H9 (cell line): ENCODE measurements around the gene DUSP10. TPM values are rescaled to one million over a fixed set of nuclear protein-coding genes. Genes with fewer than 3 reads are reported as not detected.

Experiments used
- DNase-seq: peaks from one replicate; pipeline ENCODE4 v3.0.0-alpha.2; 2017
- H2AFZ ChIP-seq: one replicate; pipeline ENCODE4 v1.6.1; 2013; ENCODE audit warnings: mild to moderate bottlenecking, low read length, control low read depth, moderate library complexity
- H2AK5ac ChIP-seq: 2 replicates; pipeline ENCODE4 v1.6.1; 2013; ENCODE audit warnings: low read length, control low read depth, mixed read lengths; ENCODE audit not compliant: insufficient read length
- H2BK120ac ChIP-seq: one replicate; pipeline ENCODE4 v1.6.1; 2013; ENCODE audit warnings: low read depth, mild to moderate bottlenecking, low read length, control low read depth, inconsistent platforms; ENCODE audit not compliant: poor library complexity, severe bottlenecking
- H2BK12ac ChIP-seq: 2 replicates; pipeline ENCODE4 v1.6.1; 2013; ENCODE audit warnings: low read length, control low read depth, mixed read lengths, low read depth; ENCODE audit not compliant: insufficient read length
- H2BK15ac ChIP-seq: 2 replicates; pipeline ENCODE4 v1.6.1; 2013; ENCODE audit warnings: low read depth, low read length, control low read depth
- H2BK20ac ChIP-seq: one replicate; pipeline ENCODE4 v1.6.1; 2013; ENCODE audit warnings: low read depth, mild to moderate bottlenecking, low read length, control low read depth, inconsistent platforms; ENCODE audit not compliant: poor library complexity, severe bottlenecking
- H2BK5ac ChIP-seq: 2 replicates; pipeline ENCODE4 v1.6.1; 2013; ENCODE audit warnings: low read length, control low read depth, mixed read lengths; ENCODE audit not compliant: insufficient read length
- H3K14ac ChIP-seq: 2 replicates; pipeline ENCODE4 v1.6.1; 2013; ENCODE audit warnings: low read length, control low read depth; ENCODE audit not compliant: insufficient read depth
- H3K18ac ChIP-seq: 2 replicates; pipeline ENCODE4 v1.6.1; 2013; ENCODE audit warnings: low read depth, mild to moderate bottlenecking, mixed read lengths, low read length, control low read depth; ENCODE audit not compliant: insufficient read length
- H3K23ac ChIP-seq: 2 replicates; pipeline ENCODE4 v1.6.1; 2013; ENCODE audit warnings: low read length, control low read depth, mixed read lengths, low read depth; ENCODE audit not compliant: insufficient read length
- H3K23me2 ChIP-seq: 2 replicates; pipeline ENCODE4 v1.6.1; 2013; ENCODE audit warnings: low read depth, mild to moderate bottlenecking, mixed read lengths, low read length, control low read depth; ENCODE audit not compliant: insufficient read length, poor library complexity, severe bottlenecking
- H3K27ac ChIP-seq: 2 replicates; pipeline ENCODE4 v1.5.1; 2013; ENCODE audit warnings: low read length, control low read depth, mixed read lengths, low read depth; ENCODE audit not compliant: insufficient read length
- H3K27me3 ChIP-seq: 2 replicates; pipeline ENCODE4 v1.6.1; 2013; ENCODE audit warnings: low read length, control low read depth, inconsistent platforms; ENCODE audit not compliant: insufficient read depth
- H3K4ac ChIP-seq: 2 replicates; pipeline ENCODE4 v1.6.1; 2013; ENCODE audit warnings: low read depth, mild to moderate bottlenecking, control low read depth, inconsistent platforms, low read length, moderate library complexity
- H3K4me1 ChIP-seq: 2 replicates; pipeline ENCODE4 v1.6.1; 2013; ENCODE audit warnings: low read length, control low read depth, inconsistent platforms; ENCODE audit not compliant: insufficient read depth
- H3K4me2 ChIP-seq: 2 replicates; pipeline ENCODE4 v1.6.1; 2013; ENCODE audit warnings: low read length, control low read depth, mixed read lengths; ENCODE audit not compliant: insufficient read length, insufficient read depth
- H3K56ac ChIP-seq: 2 replicates; pipeline ENCODE4 v1.6.1; 2013; ENCODE audit warnings: low read depth, mild to moderate bottlenecking, mixed read lengths, low read length, control low read depth; ENCODE audit not compliant: insufficient read length
- H3K79me1 ChIP-seq: 2 replicates; pipeline ENCODE4 v1.6.1; 2013; ENCODE audit warnings: low read depth, mild to moderate bottlenecking, moderate library complexity, low read length, control low read depth, inconsistent platforms; ENCODE audit not compliant: insufficient read depth, poor library complexity, severe bottlenecking
- H3K79me2 ChIP-seq: 2 replicates; pipeline ENCODE4 v1.6.1; 2013; ENCODE audit warnings: low read length, control low read depth, inconsistent platforms; ENCODE audit not compliant: insufficient read depth
- H3K9ac ChIP-seq: 2 replicates; pipeline ENCODE4 v1.6.1; 2013; ENCODE audit warnings: low read length, control low read depth, mixed read lengths; ENCODE audit not compliant: insufficient read length; ENCODE audit errors: extremely low read depth
- H3K9me3 ChIP-seq: one replicate; pipeline ENCODE4 v1.6.1; 2013; ENCODE audit warnings: low read depth, low read length, inconsistent platforms; ENCODE audit not compliant: control insufficient read depth
- H3T11ph ChIP-seq: one replicate; pipeline ENCODE4 v1.6.1; 2013; ENCODE audit warnings: mild to moderate bottlenecking, low read length, control low read depth, inconsistent platforms
- H4K20me1 ChIP-seq: one replicate; pipeline ENCODE4 v1.6.1; 2013; ENCODE audit not compliant: control insufficient read depth, insufficient read length, insufficient read depth
- H4K5ac ChIP-seq: 2 replicates; pipeline ENCODE4 v1.6.1; 2013; ENCODE audit warnings: low read depth, mild to moderate bottlenecking, mixed read lengths, low read length, control low read depth; ENCODE audit not compliant: insufficient read length
- H4K8ac ChIP-seq: replicated peaks from 2 replicates; pipeline ENCODE4 v1.6.1; 2013; ENCODE audit warnings: low read length, control low read depth, mixed read lengths, low read depth; ENCODE audit not compliant: insufficient read length
- H4K91ac ChIP-seq: 2 replicates; pipeline ENCODE4 v1.6.1; 2013; ENCODE audit warnings: low read depth, mild to moderate bottlenecking, moderate library complexity, mixed read lengths, low read length, control low read depth; ENCODE audit not compliant: insufficient read length
- H3K27ac Mint-ChIP-seq, 3 experiments: 2 replicates in 2 of 3; 3 replicates in 1 of 3; pipeline ENCODE4 v1.8.0; 2020 to 2021; ENCODE audit warnings: mixed read lengths in 3 of 3, mild to moderate bottlenecking in 1 of 3, moderate library complexity in 1 of 3
- H3K27me3 Mint-ChIP-seq: 2 replicates; pipeline ENCODE4 v1.8.0; 2021; ENCODE audit warnings: low read depth, mild to moderate bottlenecking, moderate library complexity, mixed read lengths
- H3K36me3 Mint-ChIP-seq, 3 experiments: 2 replicates in 2 of 3; 3 replicates in 1 of 3; pipeline ENCODE4 v1.8.0; 2020 to 2021; ENCODE audit warnings: low read depth in 3 of 3, mixed read lengths in 3 of 3; ENCODE audit not compliant: insufficient read depth in 1 of 3
- H3K4me1 Mint-ChIP-seq, 2 experiments: 2 replicates each; pipeline ENCODE4 v1.8.0; 2020; ENCODE audit warnings: mixed read lengths in 2 of 2
- H3K4me3 Mint-ChIP-seq, 2 experiments: 2 replicates in 1 of 2; 3 replicates in 1 of 2; pipeline ENCODE4 v1.8.0; 2020 to 2021; ENCODE audit warnings: mild to moderate bottlenecking in 2 of 2, mixed read lengths in 2 of 2, moderate library complexity in 1 of 2
- H3K9me3 Mint-ChIP-seq, 2 experiments: 2 replicates in 1 of 2; 3 replicates in 1 of 2; pipeline ENCODE4 v1.8.0; 2020; ENCODE audit warnings: mild to moderate bottlenecking in 2 of 2, mixed read lengths in 2 of 2, moderate library complexity in 1 of 2
- CTCF ChIP-seq: fragments of 200-600 bp; sonication (generic); conservative IDR thresholded peaks from 3 replicates; pipeline ENCODE4 v1.8.0; 2021; ENCODE audit warnings: antibody characterized with exemption, mild to moderate bottlenecking
- WGBS: extraction: QIAGEN DNeasy Blood & Tissue Kit; methylation state at CpG from one replicate; pipeline ENCODE4 v1.1.7; 2013; ENCODE audit warnings: missing lambda C conversion rate, low lambda C conversion rate, mixed read lengths; ENCODE audit not compliant: insufficient read length; ENCODE audit errors: extremely low coverage; 5-methylcytosine and 5-hydroxymethylcytosine counted together
- total RNA-seq: library from RNA; stranded (reverse); gene quantifications from 2 replicates; pipeline ENCODE4 v1.2.1, GENCODE V29; 2021

DUSP10 gene
- total RNA-seq, 1 experiment from 2014 or later: 2.0 TPM

GRCh38 chr1:221774054-221774842 is 32.4 kb upstream of the DUSP10 start:
- H4K20me1 ChIP-seq: no peaks in the 10 kb centered on the region
- H3T11ph ChIP-seq: no peak overlapping the region
- no peak overlapping the region for H4K5ac ChIP-seq
- Mint-ChIP-seq H3K27me3 (no peaks in the 10 kb centered on the region), H3K9me3 (no peaks in the 10 kb centered on the region), H3K4me1 (peaks cover 7 to 12% of the 10 kb centered on the region in 2 experiments; a peak in 3 of 4 replicates), H3K4me3 (no peak overlapping the region), H3K27ac (no peak overlapping the region), H3K36me3 (no peaks in the 10 kb centered on the region)
- no peak overlapping the region for H3K23ac ChIP-seq
- no peak overlapping the region for H3K27ac ChIP-seq
- H3K4me2 ChIP-seq: no peak overlapping the region
- WGBS: no CpG with 5 or more reads among the region's 8 CpGs
- H3K14ac ChIP-seq: no peak overlapping the region
- no peak overlapping the region for H2BK5ac ChIP-seq
- no peak overlapping the region for H2BK120ac ChIP-seq
- H2AFZ ChIP-seq: no peak overlapping the region
- H2BK15ac ChIP-seq: no peak overlapping the region
- H4K8ac ChIP-seq: no peak overlapping the region
- no peaks in the 10 kb centered on the region for H3K27me3 ChIP-seq
- no peak overlapping the region for H3K4ac ChIP-seq
- no peaks in the 10 kb centered on the region for H3K4me1 ChIP-seq
- H3K79me1 ChIP-seq: no peaks in the 10 kb centered on the region
- DNase-seq: no peak
- no peak overlapping the region for H2AK5ac ChIP-seq
- no peak overlapping the region for H4K91ac ChIP-seq
- H3K23me2 ChIP-seq: no peaks in the 10 kb centered on the region
- no peak overlapping the region for H3K56ac ChIP-seq
- TF ChIP-seq CTCF: no peak
- no peak overlapping the region for H3K18ac ChIP-seq
- H2BK20ac ChIP-seq: no peak overlapping the region
- H3K9me3 ChIP-seq: no peaks in the 10 kb centered on the region
- H3K9ac ChIP-seq: no peak overlapping the region
- no peak overlapping the region for H2BK12ac ChIP-seq
- H3K79me2 ChIP-seq: no peaks in the 10 kb centered on the region
